Hair follicle dermal papilla cell (primary cell): ENCODE data around the gene LRP11. TPM values are rescaled to one million over a fixed set of nuclear protein-coding genes. Genes with fewer than 3 reads are reported as not detected.

Source experiments
- total RNA-seq: library from RNA; depleted of rRNA; stranded (reverse); fragments of >200 nt; gene quantifications from 2 replicates; pipeline ENCODE4 v1.2.3, GENCODE V29; 2012

LRP11 gene, protein sequence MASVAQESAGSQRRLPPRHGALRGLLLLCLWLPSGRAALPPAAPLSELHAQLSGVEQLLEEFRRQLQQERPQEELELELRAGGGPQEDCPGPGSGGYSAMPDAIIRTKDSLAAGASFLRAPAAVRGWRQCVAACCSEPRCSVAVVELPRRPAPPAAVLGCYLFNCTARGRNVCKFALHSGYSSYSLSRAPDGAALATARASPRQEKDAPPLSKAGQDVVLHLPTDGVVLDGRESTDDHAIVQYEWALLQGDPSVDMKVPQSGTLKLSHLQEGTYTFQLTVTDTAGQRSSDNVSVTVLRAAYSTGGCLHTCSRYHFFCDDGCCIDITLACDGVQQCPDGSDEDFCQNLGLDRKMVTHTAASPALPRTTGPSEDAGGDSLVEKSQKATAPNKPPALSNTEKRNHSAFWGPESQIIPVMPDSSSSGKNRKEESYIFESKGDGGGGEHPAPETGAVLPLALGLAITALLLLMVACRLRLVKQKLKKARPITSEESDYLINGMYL
- 96.8 and 137 TPM in 2 replicates for total RNA-seq

GRCh38 chr6:149863698-149864577, at the start of gene LRP11:
Gene LRP11, minus strand, starts transcription at chr6:149864359. Its CDS starts 339 bp downstream, at chr6:149864020.

DNA sequence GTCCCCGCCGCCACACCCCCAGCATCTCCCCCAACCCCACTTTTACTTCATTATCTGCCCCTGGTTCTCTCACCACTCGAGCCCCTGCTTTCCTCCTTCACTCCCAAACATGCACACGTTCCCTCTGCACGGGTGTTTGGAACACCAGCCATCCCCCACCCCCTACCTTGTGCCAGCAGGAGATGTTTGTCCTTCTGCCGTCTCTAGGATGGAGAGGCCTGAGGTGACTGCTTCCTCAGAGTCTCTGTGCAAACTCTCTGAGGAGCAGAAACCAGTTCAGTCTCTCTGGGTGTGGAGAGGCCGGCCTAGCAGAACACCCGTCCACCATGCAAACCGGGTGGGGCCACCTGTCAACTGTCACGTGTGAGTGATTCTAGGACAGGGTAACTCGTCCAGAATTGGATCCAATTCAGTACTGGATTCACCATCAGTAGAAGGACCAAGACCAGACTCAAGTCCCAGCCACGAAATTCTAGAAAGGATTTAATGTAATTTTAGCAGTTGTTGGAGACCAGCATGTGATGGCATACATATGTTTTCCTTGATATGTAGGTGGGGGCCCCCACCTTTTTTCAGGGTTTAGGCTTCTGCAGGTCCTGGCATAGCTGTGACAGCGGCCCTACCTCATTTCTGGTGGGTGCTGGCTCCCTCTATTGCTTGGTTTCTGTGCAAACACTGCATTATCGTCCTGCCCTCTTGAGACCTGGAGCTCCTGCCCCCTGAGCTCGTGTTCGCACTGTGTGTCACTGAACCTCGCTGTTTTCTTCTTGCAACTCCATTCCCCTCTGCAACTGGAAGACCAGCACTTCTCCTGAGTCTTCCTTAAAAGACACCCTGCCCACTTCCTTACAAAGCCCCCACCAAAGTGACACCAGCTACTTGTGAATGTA, 33.9 kb upstream of the LRP11 start, which contains the start of gene RAET1E:
TSS of gene RAET1E (minus strand) at position 259 of the 890 bp plus-strand sequence. CDS start 7,212 bp downstream, outside the sequence.

Other genes starting within 250 kb of the LRP11 start
- gene KATNA1, start 215.6 kb downstream of the LRP11 start, total RNA-seq = 28.3 and 29.5 TPM in 2 replicates
- 30.4 and 34.1 TPM in 2 replicates for gene LATS1, start 146.3 kb downstream of the LRP11 start, total RNA-seq
- gene NUP43, start 117.8 kb downstream of the LRP11 start, total RNA-seq = 23.4 and 35.1 TPM in 2 replicates
- 90.4 and 110 TPM in 2 replicates for gene PCMT1, start 114.6 kb downstream of the LRP11 start, total RNA-seq
- gene RAET1E, start 33.8 kb upstream of the LRP11 start, total RNA-seq = 0.49 TPM in 1 of 2 replicates, not detected in the other
- 1.3 and 1.9 TPM in 2 replicates for gene RAET1G, start 58.8 kb upstream of the LRP11 start, total RNA-seq
- gene ULBP2, start 77.7 kb upstream of the LRP11 start, total RNA-seq = 2.1 and 3.1 TPM in 2 replicates
- 0.61 and 1.1 TPM in 2 replicates for gene ULBP1, start 99.6 kb upstream of the LRP11 start, total RNA-seq
- gene RAET1L, start 161.2 kb upstream of the LRP11 start, total RNA-seq = not detected in 2 replicates
- gene ULBP3, start 204.8 kb upstream of the LRP11 start, total RNA-seq = 18.0 and 18.8 TPM in 2 replicates